ENCODE measurements around the gene DOCK11. TPM values are rescaled to one million over a fixed set of nuclear protein-coding genes. Genes with fewer than 3 reads are reported as not detected.

The DOCK11 gene
- 0.09 and 0.28 TPM in 2 replicates for total RNA-seq

GRCh38 chrX:118495061-118495921 lies at the start of gene DOCK11:
DOCK11 (plus strand) TSS chrX:118495815; CDS start chrX:118495972, 157 bp downstream.

GRCh38 chrX:118726887-118727685 lies 231.5 kb downstream of the DOCK11 start, which contains the start of gene IL13RA1:
IL13RA1 (plus strand) TSS chrX:118727606; CDS start chrX:118727639, 33 bp downstream.

Other genes starting within 250 kb of the DOCK11 start
- 13.1 and 15.0 TPM in 2 replicates for gene WDR44, start 149.7 kb upstream of the DOCK11 start, total RNA-seq
- gene IL13RA1, start 231.8 kb downstream of the DOCK11 start, total RNA-seq = 22.2 and 28.1 TPM in 2 replicates

All from airway epithelial cell (primary cell).